ENCODE measurements around the gene ENPP4.
A peak's percentile ranks its signal among the peaks of the same experiment; 100 is the strongest.
"Not testable (repeated sequence)": the region's sequence is repeated elsewhere in the genome, so short reads cannot be mapped to it uniquely, and the experiment has no call there.

The ENPP4 gene, protein sequence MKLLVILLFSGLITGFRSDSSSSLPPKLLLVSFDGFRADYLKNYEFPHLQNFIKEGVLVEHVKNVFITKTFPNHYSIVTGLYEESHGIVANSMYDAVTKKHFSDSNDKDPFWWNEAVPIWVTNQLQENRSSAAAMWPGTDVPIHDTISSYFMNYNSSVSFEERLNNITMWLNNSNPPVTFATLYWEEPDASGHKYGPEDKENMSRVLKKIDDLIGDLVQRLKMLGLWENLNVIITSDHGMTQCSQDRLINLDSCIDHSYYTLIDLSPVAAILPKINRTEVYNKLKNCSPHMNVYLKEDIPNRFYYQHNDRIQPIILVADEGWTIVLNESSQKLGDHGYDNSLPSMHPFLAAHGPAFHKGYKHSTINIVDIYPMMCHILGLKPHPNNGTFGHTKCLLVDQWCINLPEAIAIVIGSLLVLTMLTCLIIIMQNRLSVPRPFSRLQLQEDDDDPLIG

DNA sequence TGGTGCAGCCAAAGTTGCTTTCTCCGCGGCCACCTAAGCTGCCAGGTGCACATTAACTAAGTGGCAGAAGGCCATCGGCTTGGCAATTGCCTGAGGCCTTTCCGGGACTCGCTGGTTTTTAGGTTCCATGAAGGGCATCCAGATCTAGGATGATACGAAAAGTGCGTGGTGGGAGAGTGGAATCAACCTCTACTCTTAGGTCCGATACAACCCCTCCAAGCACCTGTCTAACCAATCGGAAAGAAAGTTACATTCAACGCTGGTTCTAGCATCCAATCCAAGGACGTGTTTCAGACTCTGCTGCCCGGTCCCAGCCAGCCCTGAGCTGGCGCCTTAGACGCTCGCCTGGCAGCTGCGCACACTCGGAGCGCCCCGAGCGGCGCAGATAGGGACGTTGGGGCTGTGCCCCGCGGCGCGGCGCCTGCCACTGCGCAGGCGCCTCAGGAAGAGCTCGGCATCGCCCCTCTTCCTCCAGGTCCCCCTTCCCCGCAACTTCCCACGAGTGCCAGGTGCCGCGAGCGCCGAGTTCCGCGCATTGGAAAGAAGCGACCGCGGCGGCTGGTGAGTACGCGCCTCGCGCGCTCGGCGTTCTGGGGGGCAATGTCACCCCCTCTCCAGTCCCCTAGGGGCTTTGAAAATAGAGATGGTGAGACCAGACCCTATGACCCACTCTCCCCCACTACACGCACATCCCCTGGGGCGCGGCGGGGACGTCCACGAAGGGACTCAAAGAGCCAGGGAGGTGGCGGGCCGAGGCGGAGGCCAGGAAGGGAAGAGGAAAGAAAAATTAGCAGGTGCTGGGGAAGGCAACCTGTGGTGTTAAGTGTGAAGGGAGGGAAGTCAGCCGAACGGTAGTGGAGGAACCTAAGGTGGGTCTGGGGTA lies at the start of gene ENPP4:
Gene ENPP4, plus strand, starts transcription at position 361 of the 883 bp plus-strand sequence. CDS start 9,595 bp downstream, outside the sequence.
- TF ChIP-seq L3MBTL2 (conservative IDR thresholded peaks at IDR 0.05) (peak; percentile 78), FOXA1 (IDR thresholded peaks at IDR 0.05) (no peak), CTBP1 (IDR thresholded peaks at IDR 0.05; ENCODE audit: borderline replicate concordance) (no peak)
- peak; percentile 97 for DNase-seq (ENCODE audit: extremely low spot score)
- CTCF ChIA-PET, result interaction anchor here (0.6 kb wide), 1 partner anchor 820 kb away, joined by 3 read pairs; no protein-coding TSS in a partner anchor
- POLR2A ChIA-PET, result interaction anchor here (0.6 to 1.6 kb wide), 8 partner anchors 9 to 55 kb away, joined by 3 to 10 read pairs (median 4); partner anchors contain the start of gene ENPP5

DNA sequence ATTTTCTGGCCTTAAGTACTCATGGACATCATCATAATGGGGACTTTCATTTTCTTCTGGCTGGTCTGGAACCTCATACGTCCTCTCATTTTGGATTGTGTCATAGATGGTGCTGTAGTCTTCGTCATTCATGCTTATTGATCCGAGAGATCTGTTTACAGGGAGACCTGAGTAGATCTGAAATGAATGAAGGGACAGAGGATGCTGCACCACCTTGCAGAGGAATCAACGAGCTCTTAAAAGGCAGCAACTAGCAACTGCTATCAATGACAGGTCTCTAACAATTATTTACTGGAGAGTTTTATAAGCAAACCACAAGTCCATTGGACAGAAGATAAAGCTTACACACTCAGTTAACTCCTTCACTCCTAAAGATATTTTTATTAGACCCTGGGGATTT lies 49.7 kb upstream of the ENPP4 start:
- TF ChIP-seq BHLHE40 (IDR thresholded peaks at IDR 0.05; ENCODE audit: borderline replicate concordance), result no peak
- no peak for TF ChIP-seq CTBP1 (IDR thresholded peaks at IDR 0.05; ENCODE audit: borderline replicate concordance)
- no peak for TF ChIP-seq SUZ12 (IDR thresholded peaks at IDR 0.05)
- TF ChIP-seq HDGF (IDR thresholded peaks at IDR 0.05; ENCODE audit: borderline replicate concordance), result no peak
- no peak for TF ChIP-seq FOXK2 (IDR thresholded peaks at IDR 0.05)
- TF ChIP-seq ELF4 (IDR thresholded peaks at IDR 0.05), result no peak
- TF ChIP-seq NFRKB (IDR thresholded peaks at IDR 0.05), result no peak
- no peak for TF ChIP-seq ARNT (IDR thresholded peaks at IDR 0.05)
- TF ChIP-seq FOXA1 (IDR thresholded peaks at IDR 0.05), result no peak
- TF ChIP-seq ZNF384 (IDR thresholded peaks at IDR 0.05), result no peak
- no peak for TF ChIP-seq LEF1 (IDR thresholded peaks at IDR 0.05; ENCODE audit: borderline replicate concordance)
- no peak for TF ChIP-seq TARDBP (IDR thresholded peaks at IDR 0.05)
- TF ChIP-seq, protein P1, sequence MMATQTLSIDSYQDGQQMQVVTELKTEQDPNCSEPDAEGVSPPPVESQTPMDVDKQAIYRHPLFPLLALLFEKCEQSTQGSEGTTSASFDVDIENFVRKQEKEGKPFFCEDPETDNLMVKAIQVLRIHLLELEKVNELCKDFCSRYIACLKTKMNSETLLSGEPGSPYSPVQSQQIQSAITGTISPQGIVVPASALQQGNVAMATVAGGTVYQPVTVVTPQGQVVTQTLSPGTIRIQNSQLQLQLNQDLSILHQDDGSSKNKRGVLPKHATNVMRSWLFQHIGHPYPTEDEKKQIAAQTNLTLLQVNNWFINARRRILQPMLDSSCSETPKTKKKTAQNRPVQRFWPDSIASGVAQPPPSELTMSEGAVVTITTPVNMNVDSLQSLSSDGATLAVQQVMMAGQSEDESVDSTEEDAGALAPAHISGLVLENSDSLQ (IDR thresholded peaks at IDR 0.05), result no peak
- no peak for TF ChIP-seq L3MBTL2 (conservative IDR thresholded peaks at IDR 0.05)
- no peak for TF ChIP-seq SP1 (IDR thresholded peaks at IDR 0.05)
- TF ChIP-seq FOXM1 (IDR thresholded peaks at IDR 0.05; ENCODE audit: borderline replicate concordance), result no peak
- ChIA-PET CTCF (interaction anchor here (1.0 kb wide), 1 partner anchor 10 kb away, joined by 4 read pairs; no protein-coding TSS in a partner anchor), POLR2A (interaction anchor here (0.7 kb wide), 1 partner anchor 50 kb away, joined by 4 read pairs; the partner anchor contains the start of gene ENPP4)
- DNase-seq (ENCODE audit: extremely low spot score), result no peak

DNA sequence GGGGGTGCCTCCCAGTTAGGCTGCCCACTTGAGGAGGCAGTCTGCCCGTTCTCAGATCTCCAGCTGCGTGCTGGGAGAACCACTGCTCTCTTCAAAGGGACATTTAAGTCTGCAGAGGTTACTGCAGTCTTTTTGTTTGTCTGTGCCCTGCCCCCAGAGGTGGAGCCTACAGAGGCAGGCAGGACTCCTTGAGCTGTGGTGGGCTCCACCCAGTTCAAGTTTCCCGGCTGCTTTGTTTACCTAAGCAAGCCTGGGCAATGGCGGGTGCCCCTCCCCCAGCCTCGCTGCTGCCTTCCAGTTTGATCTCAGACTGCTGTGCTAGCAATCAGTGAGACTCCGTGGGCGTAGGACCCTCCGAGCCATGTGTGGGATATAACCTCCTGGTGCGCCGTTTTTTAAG lies 44.1 kb upstream of the ENPP4 start:
- POLR2A ChIA-PET; DNase-seq (ENCODE audit: extremely low spot score); CTCF ChIA-PET: not testable (repeated sequence)

DNA sequence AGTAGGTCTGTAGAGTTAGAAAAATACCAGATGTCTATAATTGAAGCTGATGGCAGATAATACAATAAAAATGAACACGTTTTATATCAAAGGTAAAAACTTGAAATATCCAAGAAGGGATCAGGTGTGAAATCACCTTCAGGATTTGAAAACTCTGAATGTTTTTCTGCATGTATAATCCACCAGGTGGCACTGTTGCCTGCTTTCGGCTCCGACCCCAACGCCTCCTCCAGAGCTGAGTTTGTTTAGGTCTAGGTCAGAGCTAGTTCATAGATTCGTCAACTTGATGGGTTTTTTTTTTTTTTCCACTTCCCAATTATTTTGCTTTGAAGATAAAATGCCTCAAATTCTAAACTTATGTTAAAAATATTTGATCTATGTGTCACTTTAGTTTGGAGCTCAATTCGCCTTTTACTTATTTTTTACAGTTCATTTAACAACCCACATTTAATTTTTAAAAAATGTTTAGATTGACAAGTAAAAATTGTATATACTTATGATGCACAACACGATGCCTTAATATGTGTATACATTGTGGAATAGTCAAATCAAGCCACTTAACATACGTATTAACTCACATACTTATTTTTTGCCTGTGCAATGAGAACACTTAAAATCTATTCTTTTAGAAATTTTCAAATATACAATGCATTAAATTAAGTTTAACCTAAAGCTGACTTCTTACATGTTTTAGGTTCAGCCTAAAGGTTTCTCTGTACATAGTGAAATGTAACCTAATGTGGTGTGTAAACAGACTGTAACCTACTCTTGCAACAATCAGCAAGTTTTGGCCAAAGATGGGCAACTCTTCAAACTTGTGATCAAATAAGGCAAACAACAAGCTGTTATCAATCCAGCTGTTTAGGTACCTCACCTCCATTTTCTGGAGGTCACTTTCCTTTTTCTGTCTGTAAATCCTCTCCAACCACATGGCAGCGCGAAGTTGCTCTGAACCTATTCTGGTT lies 39.4 kb upstream of the ENPP4 start:
- CTCF ChIA-PET, result interaction anchor here (0.6 to 1.5 kb wide), 15 partner anchors 9 to 606 kb away, joined by 3 to 7 read pairs (median 3); partner anchors contain the start of gene ENPP5
- DNase-seq (ENCODE audit: extremely low spot score), result peak; percentile 72
- POLR2A ChIA-PET, result interaction anchor here (0.7 kb wide), 1 partner anchor 129 kb away, joined by 3 read pairs; no protein-coding TSS in a partner anchor
- TF ChIP-seq ZNF384 (IDR thresholded peaks at IDR 0.05) (peak; percentile 78), SP1 (IDR thresholded peaks at IDR 0.05) (no peak)

DNA sequence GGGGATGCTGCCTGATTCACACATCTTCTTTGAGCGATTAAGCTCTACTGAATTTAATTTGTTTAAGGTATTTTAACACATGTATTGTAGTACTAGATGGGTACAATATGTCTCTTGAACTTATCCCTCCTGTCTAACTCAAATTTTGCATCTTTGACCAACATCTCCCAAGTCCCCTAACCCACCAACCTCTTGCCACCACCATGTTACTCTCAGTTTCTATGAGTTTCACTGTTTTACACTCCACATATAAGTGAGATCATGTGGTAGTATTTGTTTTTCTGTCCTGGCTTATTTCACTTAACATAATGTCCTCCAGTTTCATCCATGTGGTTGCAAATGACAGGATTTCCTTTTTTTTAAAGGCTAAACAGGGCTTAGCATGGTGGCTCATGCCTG lies 38.7 kb upstream of the ENPP4 start:
- no peak for DNase-seq (ENCODE audit: extremely low spot score)
- ChIA-PET CTCF (interaction anchor here (0.7 to 1.5 kb wide), 6 partner anchors 9 to 534 kb away, joined by 3 to 7 read pairs (median 3); no protein-coding TSS in a partner anchor), POLR2A (interaction anchor here (0.7 kb wide), 1 partner anchor 128 kb away, joined by 3 read pairs; no protein-coding TSS in a partner anchor)
- TF ChIP-seq FOXK2 (IDR thresholded peaks at IDR 0.05), result no peak
- no peak for TF ChIP-seq SP1 (IDR thresholded peaks at IDR 0.05)
- TF ChIP-seq FOXM1 (IDR thresholded peaks at IDR 0.05; ENCODE audit: borderline replicate concordance), result no peak
- TF ChIP-seq HDGF (IDR thresholded peaks at IDR 0.05; ENCODE audit: borderline replicate concordance), result no peak
- no peak for TF ChIP-seq FOXA1 (IDR thresholded peaks at IDR 0.05)
- no peak for TF ChIP-seq TARDBP (IDR thresholded peaks at IDR 0.05)
- TF ChIP-seq NFRKB (IDR thresholded peaks at IDR 0.05), result no peak

DNA sequence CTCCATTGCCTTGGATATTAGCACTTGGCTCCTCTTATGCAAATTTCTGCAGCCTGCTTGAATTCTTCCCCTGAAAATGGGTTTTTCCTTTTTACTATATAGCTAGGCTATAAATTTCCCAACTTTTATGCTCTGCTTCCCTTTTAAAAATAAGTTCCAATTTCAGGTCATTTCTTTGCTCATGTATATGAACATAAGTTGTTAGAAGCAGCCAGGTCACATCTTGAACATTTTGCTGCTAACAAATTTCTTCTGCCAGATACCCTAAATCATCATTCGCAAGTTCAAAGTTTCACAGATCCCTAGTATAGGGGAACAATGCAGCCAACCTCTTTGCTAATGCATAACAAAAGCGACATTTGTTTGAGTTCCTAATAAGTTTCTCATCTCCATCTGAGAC lies 34.5 kb upstream of the ENPP4 start:
- no peak for DNase-seq (ENCODE audit: extremely low spot score)
- POLR2A ChIA-PET, result no interaction called here
- TF ChIP-seq TARDBP (IDR thresholded peaks at IDR 0.05) (no peak), ELF4 (IDR thresholded peaks at IDR 0.05) (no peak), HDGF (IDR thresholded peaks at IDR 0.05; ENCODE audit: borderline replicate concordance) (no peak), ZNF384 (IDR thresholded peaks at IDR 0.05) (no peak), ARNT (IDR thresholded peaks at IDR 0.05) (no peak), BHLHE40 (IDR thresholded peaks at IDR 0.05; ENCODE audit: borderline replicate concordance) (no peak)
- TF ChIP-seq, protein P1 (IDR thresholded peaks at IDR 0.05), result no peak
- CTCF ChIA-PET, result no interaction called here
